HepG2 (cell line): ENCODE data around the gene POLA1. TPM values are rescaled to one million over a fixed set of nuclear protein-coding genes. Genes with fewer than 3 reads are reported as not detected.

ENCODE experiments used
- ATF6 ChIP-seq: sonication (generic); formaldehyde crosslinking; conservative IDR thresholded peaks from 2 replicates; pipeline ENCODE4 v1.4.0; 2020; ENCODE audit warnings: missing genetic modification reagents
- CC2D1A ChIP-seq: sonication (generic); formaldehyde crosslinking; IDR thresholded peaks from 2 replicates; pipeline ENCODE4 v1.8.1; 2023; ENCODE audit warnings: mild to moderate bottlenecking, missing genetic modification reagents
- CSRNP2 ChIP-seq: sonication (generic); formaldehyde crosslinking; conservative IDR thresholded peaks from 2 replicates; pipeline ENCODE4 v1.8.0; 2022; ENCODE audit warnings: low read depth, missing genetic modification reagents
- DMAP1 ChIP-seq: IDR thresholded peaks from 2 replicates; pipeline ENCODE4 v1.6.1; 2016
- EZH2 ChIP-seq: conservative IDR thresholded peaks from 2 replicates; pipeline ENCODE4 v1.6.1; 2012; ENCODE audit warnings: mild to moderate bottlenecking, low read depth, low read length, moderate library complexity
- MBNL3 ChIP-seq: fragments of 250-450 bp; sonication (Bioruptor Pico); conservative IDR thresholded peaks from 2 replicates; pipeline ENCODE4 v1.8.0; 2022; ENCODE audit warnings: mild to moderate bottlenecking, inconsistent platforms
- SRSF1 ChIP-seq: fragments of 200-400 bp; formaldehyde crosslinking; optimal IDR thresholded peaks from 2 replicates; pipeline ENCODE3; 2017; ENCODE audit warnings: mild to moderate bottlenecking, low read depth, low read length, moderate library complexity
- TOPORS ChIP-seq: sonication (generic); formaldehyde crosslinking; IDR thresholded peaks from 2 replicates; pipeline ENCODE4 v1.8.0; 2023; ENCODE audit warnings: mild to moderate bottlenecking, missing genetic modification reagents
- ZFP37 ChIP-seq: sonication (generic); formaldehyde crosslinking; IDR thresholded peaks from 2 replicates; pipeline ENCODE4 v1.4.0; 2020; ENCODE audit warnings: missing genetic modification reagents, borderline replicate concordance
- ZFP91 ChIP-seq: sonication (generic); formaldehyde crosslinking; IDR thresholded peaks from 2 replicates; pipeline ENCODE4 v1.9.0; 2022; ENCODE audit warnings: missing genetic modification reagents, mild to moderate bottlenecking, borderline replicate concordance
- ZKSCAN1 ChIP-seq: fragments of 150-350 bp; IDR thresholded peaks from 2 replicates; pipeline ENCODE4 v1.6.1; 2014; ENCODE audit warnings: low read length
- ZNF142 ChIP-seq: sonication (generic); formaldehyde crosslinking; IDR thresholded peaks from 2 replicates; pipeline ENCODE4 v1.4.0; 2020; ENCODE audit warnings: missing genetic modification reagents
- ZNF33A ChIP-seq: sonication (generic); formaldehyde crosslinking; IDR thresholded peaks from 2 replicates; pipeline ENCODE4 v1.5.1; 2020; ENCODE audit warnings: missing genetic modification reagents, mild to moderate bottlenecking, moderate library complexity, borderline replicate concordance
- ZNF354B ChIP-seq: sonication (generic); formaldehyde crosslinking; IDR thresholded peaks from 2 replicates; pipeline ENCODE4 v1.8.0; 2022; ENCODE audit warnings: mild to moderate bottlenecking, missing genetic modification reagents
- ZNF503 ChIP-seq: sonication (generic); formaldehyde crosslinking; IDR thresholded peaks from 2 replicates; pipeline ENCODE4 v1.4.0; 2020; ENCODE audit warnings: missing genetic modification reagents
- ZNF564 ChIP-seq: sonication (generic); formaldehyde crosslinking; IDR thresholded peaks from 2 replicates; pipeline ENCODE4 v1.8.1; 2023; ENCODE audit warnings: mild to moderate bottlenecking, missing genetic modification reagents
- ZNF720 ChIP-seq: sonication (generic); formaldehyde crosslinking; IDR thresholded peaks from 2 replicates; pipeline ENCODE4 v1.4.0; 2020; ENCODE audit warnings: missing genetic modification reagents
- ZNF850 ChIP-seq: sonication (generic); formaldehyde crosslinking; conservative IDR thresholded peaks from 2 replicates; pipeline ENCODE4 v1.9.0; 2021; ENCODE audit warnings: mild to moderate bottlenecking, missing genetic modification reagents
- polyA plus RNA-seq, 8 experiments: library from polyadenylated mRNA; depleted of rRNA in 3 of 8; stranded (reverse) in 7 of 8; unstranded in 1 of 8; fragments of >200 nt; fragmentation: Illumina TruSeq in 4 of 8; extraction: Trizol in 4 of 8; gene quantifications; 2 replicates each; pipeline versions ENCODE4 v1.2.1 to v1.2.3, GENCODE V29; 2011 to 2016; ENCODE audit warnings: low read depth in 4 of 8, missing spikeins in 1 of 8, mixed read lengths in 1 of 8; ENCODE audit not compliant: insufficient read depth in 1 of 8
- total RNA-seq, 5 experiments: library from RNA; depleted of rRNA; stranded (reverse); fragments of >200 nt; fragmentation: Illumina TruSeq; extraction: Trizol; gene quantifications; 2 replicates each; pipeline ENCODE4 v1.2.3, GENCODE V29; 2016; ENCODE audit warnings: low read depth in 1 of 5

POLA1 gene
- total and polyA plus RNA-seq, 2 of the 13 experiments (the other 11 are each of a cell fraction or from before 2014, with no cell fraction given) = 3.3 to 26.5 TPM

GRCh38 chrX:24672701-24673190, 21.0 kb upstream of the POLA1 start (continued):
- TF ChIP-seq ZNF503 (CRISPR knock-in tag) (no peak), SRSF1 (no peak), ATF6 (CRISPR knock-in tag) (no peak), MBNL3 (CRISPR knock-in tag) (no peak), EZH2 (no peak), TOPORS (no peak), ZNF564 (CRISPR knock-in tag) (no peak), ZFP91 (CRISPR knock-in tag) (no peak), ZFP37 (CRISPR knock-in tag) (no peak), ZNF720 (CRISPR knock-in tag) (no peak), CC2D1A (CRISPR knock-in tag) (no peak), ZNF354B (CRISPR knock-in tag) (no peak), DMAP1 (CRISPR knock-in tag) (no peak), ZKSCAN1 (no peak), CSRNP2 (CRISPR knock-in tag) (no peak), ZNF850 (no peak), ZNF142 (CRISPR knock-in tag) (0 out of 2 replicates have a peak, but pooled peaks have one; percentile 20), ZNF33A (CRISPR knock-in tag) (no peak)
